Motor neuron (in vitro differentiated cells): ENCODE data around the gene WHRN. TPM values are rescaled to one million over a fixed set of nuclear protein-coding genes. Genes with fewer than 3 reads are reported as not detected.

Source experiments
- ATAC-seq, 8 experiments: fragments of 200-7000 bp; cut with Tn5 transposase; replicated peaks in 6 of 8; 2 replicates each; pipeline ENCODE4 v1.8.0; 2021; ENCODE audit warnings: mild to moderate bottlenecking in 8 of 8, moderate library complexity in 8 of 8
- H3K27ac ChIP-seq, 2 donors: fragments of 250-450 bp; sonication (Bioruptor Pico); 2 replicates each; pipeline ENCODE4 v1.9.0; 2021; ENCODE audit warnings: antibody characterized with exemption in 2 of 2, mild to moderate bottlenecking in 2 of 2, moderate library complexity in 1 of 2
- H3K4me1 ChIP-seq, 2 donors: fragments of 250-450 bp; sonication (Bioruptor Pico); replicated peaks in 1 of 2; 2 replicates each; pipeline ENCODE4 v1.6.1; 2021; ENCODE audit warnings: antibody characterized with exemption in 2 of 2, mild to moderate bottlenecking in 2 of 2, moderate library complexity in 1 of 2
- H3K4me3 ChIP-seq, 5 donors: fragments of 250-450 bp; sonication (Bioruptor Pico); 2 replicates each; pipeline ENCODE4 v1.9.0; 2021; ENCODE audit warnings: antibody characterized with exemption in 5 of 5, mild to moderate bottlenecking in 5 of 5, moderate library complexity in 4 of 5
- WGBS, 10 experiments: fragments of 450-650 bp; shearing (Covaris generic); methylation state at CpG; one replicate each; pipeline ENCODE4 v1.0.0; 2022; 5-methylcytosine and 5-hydroxymethylcytosine counted together
- in situ Hi-C, 9 experiments: fragments of 400-800 bp; cut with MboI; loops; one replicate each; pipeline ENCODE4 v1.15.0; 2021; ENCODE audit warnings: low sequenced_read_pairs in 9 of 9, low pct_unique_long_range_greater_than_20kb in 2 of 9; ENCODE audit not compliant: unreplicated experiment in 9 of 9
- total RNA-seq, 8 experiments: library from RNA; unstranded; fragments of 300-600 nt; gene quantifications; 2 replicates each; pipeline versions ENCODE4 v1.2.3 to v1.2.4, GENCODE V29; 2022

WHRN gene
- total RNA-seq, 8 experiments from 2014 or later, result 4.2 to 13.5 (median 6.9) TPM

- Histone ChIP-seq H3K4me3 (no peak overlapping the region), H3K4me1 (no peaks in the 10 kb centered on the region), H3K27ac (no peak overlapping the region)
- 0 to 93% (median 77%) methylated on average over 1 to 4 of the region's 4 CpGs for WGBS, 10 experiments
- peak in 3 of 8 experiments; percentile 79 to 94 (median 94) for ATAC-seq
- in situ Hi-C loops, result loop anchor here in 6 of 9 experiments (25.0 kb wide), 3 partner anchors 191 to 566 kb away; partner anchors contain the start of gene TEX53 (in 3 of the 6)
Measured at GRCh38 chr9:114446036-114446435, 59.2 kb downstream of the WHRN start.

GRCh38 chr9:114445616-114446015, 59.7 kb downstream of the WHRN start:
- ATAC-seq, result peak in 2 of 8 experiments; percentile 12 to 74
- H3K4me1 ChIP-seq, result no peaks in the 10 kb centered on the region
- 25 to 100% (median 85%) methylated on average over 1 to 5 of the region's 5 CpGs; no CpG with 5 or more reads in 3 of the 10 experiments for WGBS, 10 experiments
- in situ Hi-C loops, result loop anchor here in 6 of 9 experiments (25.0 kb wide), 3 partner anchors 192 to 567 kb away; partner anchors contain the start of gene TEX53 (in 3 of the 6)
- no peak overlapping the region for H3K27ac ChIP-seq
- H3K4me3 ChIP-seq, result no peak overlapping the region

- 0 to 100% (median 86%) methylated on average over 1 of the region's 1 CpG; no CpG with 5 or more reads in 4 of the 10 experiments for WGBS, 10 experiments
- Histone ChIP-seq H3K27ac (no peak overlapping the region), H3K4me1 (no peaks in the 10 kb centered on the region), H3K4me3 (no peak overlapping the region)
- in situ Hi-C loops, result loop anchor here in 6 of 9 experiments (25.0 kb wide), 3 partner anchors 195 to 570 kb away; partner anchors contain the start of gene TEX53 (in 3 of the 6)
- no peak for ATAC-seq
Measured at GRCh38 chr9:114442022-114442421, 63.3 kb downstream of the WHRN start.

- H3K4me1 ChIP-seq, result no peaks in the 10 kb centered on the region
- H3K27ac ChIP-seq, result no peak overlapping the region
- in situ Hi-C loops, result loop anchor here in 6 of 9 experiments (25.0 kb wide), 3 partner anchors 200 to 575 kb away; partner anchors contain the start of gene TEX53 (in 3 of the 6)
- ATAC-seq, result no peak
- 0 to 83% (median 77%) methylated on average over 1 to 2 of the region's 2 CpGs; no CpG with 5 or more reads in 2 of the 10 experiments for WGBS, 10 experiments
- H3K4me3 ChIP-seq, result no peak overlapping the region
Measured at GRCh38 chr9:114437401-114437893, 67.8 kb downstream of the WHRN start.

GRCh38 chr9:114434878-114435311, 70.4 kb downstream of the WHRN start:
- 24 to 77% (median 51%) methylated on average over 2 to 8 of the region's 9 CpGs; no CpG with 5 or more reads in 2 of the 10 experiments for WGBS, 10 experiments
- ATAC-seq, result peak; percentile 35 to 89 (median 65)
- in situ Hi-C loops, result loop anchor here in 6 of 9 experiments (25.0 kb wide), 3 partner anchors 202 to 577 kb away; partner anchors contain the start of gene TEX53 (in 3 of the 6)
- no peak overlapping the region for H3K27ac ChIP-seq
- H3K4me1 ChIP-seq, result no peaks in the 10 kb centered on the region
- no peak overlapping the region for H3K4me3 ChIP-seq

GRCh38 chr9:114433720-114434255, 71.5 kb downstream of the WHRN start:
- ATAC-seq, result no peak
- Histone ChIP-seq H3K4me3 (no peak overlapping the region), H3K27ac (no peak overlapping the region), H3K4me1 (no peaks in the 10 kb centered on the region)
- in situ Hi-C loops, result loop anchor here in 6 of 9 experiments (25.0 kb wide), 3 partner anchors 204 to 579 kb away; partner anchors contain the start of gene TEX53 (in 3 of the 6)
- 54 to 100% (median 66%) methylated on average over 1 to 6 of the region's 6 CpGs; no CpG with 5 or more reads in 1 of the 10 experiments for WGBS, 10 experiments

GRCh38 chr9:114433086-114433485, 72.2 kb downstream of the WHRN start:
- no peak for ATAC-seq
- no peaks in the 10 kb centered on the region for H3K4me1 ChIP-seq
- 85 to 100% (median 93%) methylated on average over 1 to 11 of the region's 15 CpGs; no CpG with 5 or more reads in 3 of the 10 experiments for WGBS, 10 experiments
- no peak overlapping the region for H3K4me3 ChIP-seq
- H3K27ac ChIP-seq, result no peak overlapping the region
- in situ Hi-C loops, result loop anchor here in 6 of 9 experiments (25.0 kb wide), 3 partner anchors 204 to 579 kb away; partner anchors contain the start of gene TEX53 (in 3 of the 6)

GRCh38 chr9:114432323-114433067, 72.8 kb downstream of the WHRN start:
- Histone ChIP-seq H3K27ac (no peak overlapping the region), H3K4me1 (no peaks in the 10 kb centered on the region), H3K4me3 (no peak overlapping the region)
- in situ Hi-C loops, result loop anchor here in 6 of 9 experiments (25.0 kb wide), 3 partner anchors 205 to 580 kb away; partner anchors contain the start of gene TEX53 (in 3 of the 6)
- ATAC-seq, result no peak
- 0 to 100% (median 67%) methylated on average over 1 to 3 of the region's 6 CpGs; no CpG with 5 or more reads in 2 of the 10 experiments for WGBS, 10 experiments

GRCh38 chr9:114431770-114432169, 73.5 kb downstream of the WHRN start:
- WGBS, 10 experiments, result 65 to 95% (median 86%) methylated on average over 1 to 5 of the region's 6 CpGs; no CpG with 5 or more reads in 3 of the 10 experiments
- Histone ChIP-seq H3K4me1 (no peaks in the 10 kb centered on the region), H3K4me3 (no peak overlapping the region), H3K27ac (no peak overlapping the region)
- ATAC-seq, result no peak
- in situ Hi-C loops, result loop anchor here in 6 of 9 experiments (25.0 kb wide), 3 partner anchors 206 to 581 kb away; partner anchors contain the start of gene TEX53 (in 3 of the 6)

GRCh38 chr9:114431003-114431402, 74.3 kb downstream of the WHRN start:
- Histone ChIP-seq H3K27ac (no peak overlapping the region), H3K4me1 (no peaks in the 10 kb centered on the region), H3K4me3 (no peak overlapping the region)
- ATAC-seq, result no peak
- WGBS, 10 experiments, result 46 to 93% (median 70%) methylated on average over 1 to 3 of the region's 4 CpGs; no CpG with 5 or more reads in 4 of the 10 experiments
- in situ Hi-C loops, result loop anchor here in 6 of 9 experiments (25.0 kb wide), 3 partner anchors 206 to 581 kb away; partner anchors contain the start of gene TEX53 (in 3 of the 6)

- no peaks in the 10 kb centered on the region for H3K4me1 ChIP-seq
- 57 to 100% (median 87%) methylated on average over 1 to 4 of the region's 5 CpGs; no CpG with 5 or more reads in 3 of the 10 experiments for WGBS, 10 experiments
- no peak overlapping the region for H3K4me3 ChIP-seq
- peak in 1 of 8 experiments; percentile 69 for ATAC-seq
- in situ Hi-C loops, result loop anchor here in 6 of 9 experiments (25.0 kb wide), 3 partner anchors 207 to 582 kb away; partner anchors contain the start of gene TEX53 (in 3 of the 6)
- no peak overlapping the region for H3K27ac ChIP-seq
Measured at GRCh38 chr9:114430457-114430856, 74.8 kb downstream of the WHRN start.

- Histone ChIP-seq H3K27ac (no peak overlapping the region), H3K4me1 (no peaks in the 10 kb centered on the region), H3K4me3 (no peak overlapping the region)
- in situ Hi-C loops, result loop anchor here in 6 of 9 experiments (25.0 kb wide), 3 partner anchors 208 to 583 kb away; partner anchors contain the start of gene TEX53 (in 3 of the 6)
- 40 to 100% (median 83%) methylated on average over 1 to 5 of the region's 6 CpGs; no CpG with 5 or more reads in 2 of the 10 experiments for WGBS, 10 experiments
- no peak for ATAC-seq
Measured at GRCh38 chr9:114429488-114429887, 75.8 kb downstream of the WHRN start.
